ENCODE data around the gene STYXL1.

DNA sequence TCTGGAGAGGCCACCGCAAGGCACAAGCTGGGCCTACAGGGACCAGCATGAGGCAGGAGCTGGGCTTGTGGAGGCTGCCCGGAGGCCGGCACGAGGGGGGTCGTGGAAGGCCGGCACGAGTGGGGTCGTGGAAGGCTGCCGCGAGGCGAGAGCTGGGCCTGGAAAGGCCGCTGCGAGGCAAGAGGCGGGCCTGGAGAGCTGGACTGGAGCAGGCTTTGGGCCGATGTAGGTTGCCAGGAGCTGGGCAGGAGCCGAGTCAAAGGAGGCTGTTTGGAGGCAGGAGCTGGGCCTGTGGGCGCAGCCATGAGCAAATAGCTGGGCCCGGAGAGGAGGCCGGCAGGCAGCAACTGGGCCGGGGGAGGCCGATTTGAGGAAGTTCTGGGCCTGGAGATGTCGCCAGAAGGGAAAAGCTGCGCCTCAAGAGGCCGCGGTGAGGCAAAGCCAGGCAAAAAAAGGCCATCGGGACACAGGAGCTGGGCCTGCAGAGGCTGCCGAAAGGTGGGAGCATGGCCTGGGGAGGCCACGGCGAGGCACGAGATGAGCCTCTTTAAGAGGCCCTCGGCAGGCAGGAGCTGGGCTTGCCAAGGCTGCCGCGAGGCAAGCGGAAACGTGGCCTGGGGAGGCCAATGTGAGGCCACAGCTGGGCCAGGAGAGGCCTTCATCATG, 26.6 kb upstream of the STYXL1 start:
- no peak for TF ChIP-seq POLR2A (IDR thresholded peaks at IDR 0.05)
- TF ChIP-seq, protein P1, sequence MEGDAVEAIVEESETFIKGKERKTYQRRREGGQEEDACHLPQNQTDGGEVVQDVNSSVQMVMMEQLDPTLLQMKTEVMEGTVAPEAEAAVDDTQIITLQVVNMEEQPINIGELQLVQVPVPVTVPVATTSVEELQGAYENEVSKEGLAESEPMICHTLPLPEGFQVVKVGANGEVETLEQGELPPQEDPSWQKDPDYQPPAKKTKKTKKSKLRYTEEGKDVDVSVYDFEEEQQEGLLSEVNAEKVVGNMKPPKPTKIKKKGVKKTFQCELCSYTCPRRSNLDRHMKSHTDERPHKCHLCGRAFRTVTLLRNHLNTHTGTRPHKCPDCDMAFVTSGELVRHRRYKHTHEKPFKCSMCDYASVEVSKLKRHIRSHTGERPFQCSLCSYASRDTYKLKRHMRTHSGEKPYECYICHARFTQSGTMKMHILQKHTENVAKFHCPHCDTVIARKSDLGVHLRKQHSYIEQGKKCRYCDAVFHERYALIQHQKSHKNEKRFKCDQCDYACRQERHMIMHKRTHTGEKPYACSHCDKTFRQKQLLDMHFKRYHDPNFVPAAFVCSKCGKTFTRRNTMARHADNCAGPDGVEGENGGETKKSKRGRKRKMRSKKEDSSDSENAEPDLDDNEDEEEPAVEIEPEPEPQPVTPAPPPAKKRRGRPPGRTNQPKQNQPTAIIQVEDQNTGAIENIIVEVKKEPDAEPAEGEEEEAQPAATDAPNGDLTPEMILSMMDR (IDR thresholded peaks at IDR 0.05): no peak

Data from right lobe of liver (tissue), 4 donors.